ENCODE measurements around the gene ANO9.

The ANO9 gene

GRCh38 chr11:377174-377865, 64.5 kb downstream of the ANO9 start:
- DNase-seq (ENCODE audit: low read depth): no peak

GRCh38 chr11:376531-377173, 65.2 kb downstream of the ANO9 start:
- H3K4me3 ChIP-seq (ENCODE audit: control insufficient read depth, low read depth, low read length): no peak overlapping the region
- no peak for DNase-seq (ENCODE audit: low read depth)
- TF ChIP-seq CTCF (conservative IDR thresholded peaks at IDR 0.05; ENCODE audit: control insufficient read depth, insufficient read depth, low read depth, low read length): no peak

More at GRCh38 chr11:377174-377865, 64.5 kb downstream of the ANO9 start:
- no peak for TF ChIP-seq CTCF (conservative IDR thresholded peaks at IDR 0.05; ENCODE audit: control insufficient read depth, insufficient read depth, low read depth, low read length)
- H3K4me3 ChIP-seq (ENCODE audit: control insufficient read depth, low read depth, low read length): no peak overlapping the region

- no peak for TF ChIP-seq CTCF (conservative IDR thresholded peaks at IDR 0.05; ENCODE audit: control insufficient read depth, insufficient read depth, low read depth, low read length)
- H3K4me3 ChIP-seq (ENCODE audit: control insufficient read depth, low read depth, low read length): no peak overlapping the region
- no peak for DNase-seq (ENCODE audit: low read depth)
These were observed 66.5 kb downstream of the ANO9 start for GRCh38 chr11:375065-376025.

- H3K4me3 ChIP-seq (ENCODE audit: control insufficient read depth, low read depth, low read length): no peak overlapping the region
- no peak for DNase-seq (ENCODE audit: low read depth)
- no peak for TF ChIP-seq CTCF (conservative IDR thresholded peaks at IDR 0.05; ENCODE audit: control insufficient read depth, insufficient read depth, low read depth, low read length)
These were observed 67.9 kb downstream of the ANO9 start for GRCh38 chr11:373716-374551.

GRCh38 chr11:372809-373715, 68.7 kb downstream of the ANO9 start:
- no peak overlapping the region for H3K4me3 ChIP-seq (ENCODE audit: control insufficient read depth, low read depth, low read length)
- DNase-seq (ENCODE audit: low read depth): no peak
- TF ChIP-seq CTCF (conservative IDR thresholded peaks at IDR 0.05; ENCODE audit: control insufficient read depth, insufficient read depth, low read depth, low read length): no peak

All from fibroblast of mammary gland (primary cell).